Suppressor macrophage treated with lipopolysaccharide for 1 hour (primary cell): ENCODE results near the gene LAMA2.

Source experiments
- DNase-seq, 3 donors: peaks; one replicate each; pipeline ENCODE4 v3.0.0-alpha.2; 2020 to 2022

The LAMA2 gene

DNA sequence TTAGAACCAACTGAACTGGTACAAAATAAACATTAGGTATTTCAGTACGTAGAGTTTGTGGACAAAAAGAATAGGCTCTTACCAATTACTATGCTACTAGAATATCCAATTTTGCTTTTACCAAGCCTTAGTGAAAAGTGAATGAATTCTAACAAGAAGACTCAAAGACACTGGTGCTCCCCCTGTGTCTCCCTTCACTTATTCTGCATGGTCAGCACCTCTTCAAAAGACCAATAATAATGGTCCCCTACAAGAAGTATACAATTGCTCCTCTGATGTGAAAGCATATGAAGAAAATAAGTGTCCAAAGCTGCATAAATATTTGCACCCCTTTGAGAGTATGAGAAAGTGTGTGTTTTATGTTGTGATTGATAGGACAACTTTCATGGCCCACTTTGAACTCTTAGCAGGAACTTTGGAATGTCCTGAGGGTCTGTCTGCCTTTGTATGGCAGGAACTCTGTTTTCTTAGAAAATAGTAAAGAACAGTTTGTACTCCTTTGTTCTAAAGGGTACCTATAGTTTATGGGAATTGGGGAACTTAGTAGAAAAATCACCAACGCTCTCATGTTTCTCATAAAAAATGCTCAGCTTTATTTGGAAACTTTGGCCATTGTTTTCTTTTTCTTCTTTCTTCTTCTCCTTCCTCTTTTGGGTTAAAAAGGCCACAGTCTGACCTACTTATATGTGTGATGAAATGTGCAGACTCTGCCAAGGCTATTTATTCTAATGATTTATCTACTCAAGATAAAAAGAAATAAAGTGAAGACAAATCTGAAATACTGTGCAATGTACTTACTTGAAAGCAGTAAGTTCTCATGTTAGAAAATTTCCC is 352.4 kb downstream of the LAMA2 start:
- DNase-seq, result no peak

DNA sequence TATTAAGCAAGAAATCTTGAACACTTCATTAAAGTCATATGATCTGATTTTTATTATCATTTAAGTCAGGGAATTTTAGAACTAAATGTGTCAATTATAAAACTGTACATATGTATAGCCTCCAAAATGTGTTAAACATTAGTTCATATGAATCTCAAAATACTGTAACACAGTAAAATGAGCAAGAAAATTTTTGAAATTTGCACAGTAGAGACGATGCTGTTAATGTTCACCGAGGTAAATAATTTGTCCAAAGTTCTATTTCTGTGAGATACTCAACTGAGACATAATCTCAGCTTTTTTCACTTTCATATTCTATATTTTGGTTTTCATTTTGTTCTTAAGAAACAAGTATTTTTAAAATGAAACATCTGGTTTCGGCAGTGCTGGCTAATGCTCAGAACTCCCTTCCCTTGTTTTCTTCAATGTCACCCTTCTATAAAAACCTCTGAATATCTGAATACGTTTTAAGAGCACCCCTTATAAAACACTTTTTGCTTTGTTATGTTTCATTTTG is 353.1 kb downstream of the LAMA2 start:
- DNase-seq, result no peak

DNA sequence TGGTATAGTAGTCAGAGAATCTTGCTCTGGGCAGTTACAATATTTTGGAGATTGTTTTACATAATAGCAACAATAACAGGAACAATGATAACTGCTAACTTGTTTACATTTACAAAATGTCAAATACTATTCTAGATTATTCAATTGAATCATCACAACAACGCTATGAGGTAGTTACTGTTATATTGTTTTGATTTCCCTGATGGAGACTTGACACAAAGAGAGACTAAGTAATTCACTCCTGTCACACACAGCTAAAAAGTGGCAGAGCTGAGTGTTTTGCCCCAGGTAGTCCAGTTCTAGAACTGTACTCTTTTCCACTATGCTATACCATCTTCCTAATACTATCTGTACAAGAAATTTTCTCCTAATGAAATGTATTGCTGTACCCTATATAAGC is 356.1 kb downstream of the LAMA2 start:
- DNase-seq, result no peak

DNA sequence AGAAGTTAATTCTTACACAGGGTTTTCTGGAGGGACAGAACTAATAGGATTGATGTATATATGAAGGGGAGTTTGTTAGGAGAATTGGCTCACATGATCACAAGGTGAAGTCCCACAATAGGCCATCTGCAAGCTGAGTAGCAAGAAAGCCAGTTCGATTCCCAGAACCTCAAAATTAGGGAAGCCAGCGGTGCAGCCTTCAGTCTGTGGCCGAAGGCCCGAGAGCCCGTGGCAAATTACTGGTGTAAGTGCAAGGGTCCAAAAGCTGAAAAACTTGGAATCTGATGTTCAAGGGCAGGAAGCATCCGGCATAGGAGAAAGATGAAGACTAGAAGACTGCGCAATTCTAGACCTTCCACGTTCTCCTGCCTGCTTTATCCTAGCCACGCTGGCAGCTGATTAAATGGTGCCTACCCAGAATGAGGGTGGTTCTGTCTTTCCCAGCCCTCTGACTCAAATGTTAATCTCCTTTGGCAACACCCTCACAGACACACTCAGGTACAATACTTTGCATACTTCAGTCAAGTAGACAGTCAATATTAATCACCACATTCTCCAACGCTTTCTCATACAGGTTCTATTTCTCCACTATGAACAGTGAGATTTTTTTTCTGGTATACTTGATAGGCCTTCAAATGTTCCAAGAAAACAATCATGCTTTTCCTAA is 357.0 kb downstream of the LAMA2 start:
- DNase-seq, result no peak

DNA sequence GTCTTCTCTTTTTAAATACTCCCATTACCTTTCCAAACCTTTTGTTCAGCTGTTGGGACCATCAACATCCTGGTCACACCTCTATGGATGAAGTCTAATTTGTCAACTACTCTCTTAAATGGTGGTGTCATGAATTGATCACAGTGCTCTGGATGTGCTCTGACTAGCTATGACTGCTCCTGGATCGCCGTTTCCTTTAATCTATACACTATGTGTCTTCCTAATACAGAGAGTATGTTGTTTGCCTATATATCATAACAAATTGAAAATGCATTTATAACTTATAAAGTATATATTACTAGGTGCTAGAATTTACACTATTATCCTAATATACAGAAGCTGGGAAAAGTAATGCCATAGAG is 357.5 kb downstream of the LAMA2 start:
- DNase-seq, result no peak

DNA sequence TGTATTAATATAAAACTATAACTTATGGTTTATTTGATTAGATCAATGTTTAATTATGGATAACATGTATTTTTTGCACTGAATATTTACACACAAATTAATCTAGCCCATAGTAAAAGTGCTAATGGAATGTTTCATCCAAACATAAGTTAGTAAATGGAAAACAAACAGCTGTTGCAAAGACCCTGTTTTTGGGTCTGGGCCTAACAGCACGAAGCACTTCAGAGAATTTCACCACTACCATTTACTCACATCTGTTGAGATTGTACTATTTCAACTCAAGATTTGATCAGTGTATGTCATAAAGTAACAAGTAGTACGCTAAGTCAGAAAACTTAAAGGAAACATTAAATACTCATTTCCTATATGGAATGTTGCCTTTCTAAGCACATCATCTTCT is 359.6 kb downstream of the LAMA2 start:
- DNase-seq, result no peak

DNA sequence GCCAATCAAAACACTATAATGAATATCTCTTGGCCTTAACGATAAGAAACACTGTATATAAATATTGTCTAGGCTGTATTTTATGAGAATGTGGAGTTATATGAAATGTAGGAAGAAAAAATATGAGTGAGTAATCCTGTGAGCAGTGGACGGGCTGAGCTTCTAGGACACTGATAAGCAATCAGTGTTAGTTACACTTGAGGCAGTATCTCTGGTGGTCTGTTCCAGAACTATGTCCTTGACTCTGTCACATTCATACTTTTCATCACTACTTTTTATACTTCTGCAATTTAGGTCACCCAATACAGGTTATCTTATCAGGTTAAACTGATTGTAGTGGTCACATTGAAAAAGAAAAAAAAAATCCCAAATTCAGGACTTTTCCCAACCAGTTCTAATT is 360.4 kb downstream of the LAMA2 start:
- DNase-seq, result no peak

DNA sequence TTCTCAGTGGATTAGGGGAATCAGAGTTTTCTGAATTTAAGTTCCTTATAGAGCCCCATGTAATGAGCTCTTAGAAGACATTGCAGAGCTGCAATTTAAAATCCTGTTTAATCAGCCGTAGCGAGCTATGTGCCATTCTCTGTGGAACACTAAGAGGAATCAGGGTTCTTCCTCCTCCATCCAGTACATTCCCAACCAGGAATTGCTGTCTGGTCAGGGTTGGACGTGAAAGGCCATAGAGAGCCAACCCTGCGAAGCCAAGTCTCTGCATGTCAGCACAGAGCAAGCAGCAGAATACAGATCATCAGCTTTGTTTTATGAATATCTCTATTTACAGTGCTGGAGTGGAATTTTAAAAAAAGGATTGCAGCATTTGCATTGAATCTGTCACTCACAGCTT is 366.0 kb downstream of the LAMA2 start:
- DNase-seq, result no peak

DNA sequence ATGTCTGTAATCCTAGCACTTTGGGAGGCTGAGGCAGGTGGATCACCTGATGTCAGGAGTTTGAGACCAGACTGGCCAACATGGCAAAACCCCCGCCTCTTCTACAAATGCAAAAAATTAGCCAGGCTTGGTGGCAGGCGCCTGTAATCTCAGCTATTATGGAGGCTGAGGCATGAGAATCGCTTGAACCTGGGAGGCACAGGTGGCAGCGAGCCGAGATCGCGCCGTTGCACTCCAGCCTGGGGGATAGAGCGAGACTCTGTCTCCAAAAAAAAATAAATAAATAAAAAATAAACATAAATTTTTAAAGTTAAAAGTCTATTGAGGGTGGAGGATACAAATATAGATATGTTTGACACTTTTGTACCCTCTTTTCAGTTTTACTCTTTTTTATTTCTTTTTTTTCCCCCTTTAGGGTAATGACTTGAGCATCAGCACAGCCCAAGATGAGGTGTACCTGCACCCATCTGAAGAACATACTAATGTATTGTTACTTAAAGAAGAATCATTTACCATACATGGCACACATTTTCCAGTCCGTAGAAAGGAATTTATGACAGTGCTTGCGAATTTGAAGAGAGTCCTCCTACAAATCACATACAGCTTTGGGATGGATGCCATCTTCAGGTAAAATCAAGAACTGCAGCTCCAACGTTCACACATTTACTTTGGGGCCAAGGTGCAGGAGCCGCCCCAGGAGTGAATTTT is 368.9 kb downstream of the LAMA2 start:
- peak; percentile 47 to 60 (median 56) for DNase-seq

DNA sequence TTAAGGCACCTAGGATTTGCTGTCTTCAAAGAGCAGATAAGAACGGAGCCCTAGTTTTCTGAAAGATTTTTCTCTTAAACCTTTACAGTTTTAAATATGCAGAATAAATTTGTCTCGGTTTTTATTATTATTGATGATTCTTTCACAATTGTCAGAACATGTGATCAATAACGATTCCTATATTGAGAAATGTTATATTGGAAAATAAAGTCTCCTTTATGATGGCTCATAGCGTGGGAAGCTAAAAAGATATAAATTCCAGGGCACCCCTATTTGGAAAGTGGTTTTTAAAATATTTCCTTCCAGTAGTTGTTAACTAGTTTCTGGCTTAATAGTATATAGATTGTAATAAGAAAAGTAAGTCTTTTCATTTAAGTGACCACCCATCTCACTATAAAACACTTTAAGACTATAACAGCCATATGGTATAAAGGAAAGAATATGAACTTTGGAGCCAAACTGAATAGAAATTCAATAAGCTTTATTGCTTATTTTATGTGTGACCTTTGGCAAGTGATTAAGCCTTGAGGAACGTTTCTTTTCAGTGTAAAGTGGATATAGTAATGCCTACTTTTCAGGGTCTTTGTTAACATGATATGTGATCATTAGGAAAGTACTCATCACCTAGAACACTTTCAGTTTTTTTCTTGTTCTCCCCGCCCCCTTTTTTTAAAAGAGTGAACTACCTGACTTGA is 369.6 kb downstream of the LAMA2 start:
- no peak for DNase-seq

DNA sequence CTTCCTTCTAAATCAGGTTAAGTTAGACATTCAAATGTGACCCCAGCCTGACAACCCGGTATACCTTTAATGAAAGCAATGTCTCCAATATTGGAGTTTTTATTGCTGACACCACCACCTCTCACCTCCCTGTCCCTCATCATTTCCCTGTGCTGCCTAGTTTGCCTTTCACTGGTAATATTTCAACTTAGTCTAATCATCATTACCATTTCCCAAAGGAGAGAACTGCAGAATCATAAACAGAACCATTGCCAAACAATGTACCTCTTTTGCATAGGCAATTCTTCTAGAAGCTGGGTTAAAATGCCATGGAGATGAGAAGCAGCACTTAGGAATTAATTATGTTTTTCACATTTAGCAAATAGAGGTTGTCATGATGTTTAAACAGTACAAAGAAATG is 370.3 kb downstream of the LAMA2 start:
- DNase-seq, result no peak

DNA sequence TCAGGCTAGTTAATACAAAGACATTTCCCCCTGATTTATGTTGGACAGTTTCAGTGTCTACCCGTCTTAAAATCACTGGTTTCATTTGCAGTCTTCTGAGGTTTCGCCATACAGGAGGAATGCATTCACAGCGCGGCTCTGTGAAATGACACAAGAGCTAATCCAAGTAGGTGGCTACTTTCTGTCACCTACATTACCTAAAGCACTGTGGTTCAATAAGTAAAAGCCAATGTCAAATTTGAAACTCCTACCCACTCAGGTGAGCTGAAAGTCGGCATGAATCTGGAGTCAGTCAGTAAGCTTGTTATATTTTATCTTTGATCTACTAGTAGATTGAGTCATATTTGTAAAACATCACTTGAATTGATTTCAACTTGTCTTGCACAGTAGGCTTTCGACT is 370.8 kb downstream of the LAMA2 start:
- no peak for DNase-seq

DNA sequence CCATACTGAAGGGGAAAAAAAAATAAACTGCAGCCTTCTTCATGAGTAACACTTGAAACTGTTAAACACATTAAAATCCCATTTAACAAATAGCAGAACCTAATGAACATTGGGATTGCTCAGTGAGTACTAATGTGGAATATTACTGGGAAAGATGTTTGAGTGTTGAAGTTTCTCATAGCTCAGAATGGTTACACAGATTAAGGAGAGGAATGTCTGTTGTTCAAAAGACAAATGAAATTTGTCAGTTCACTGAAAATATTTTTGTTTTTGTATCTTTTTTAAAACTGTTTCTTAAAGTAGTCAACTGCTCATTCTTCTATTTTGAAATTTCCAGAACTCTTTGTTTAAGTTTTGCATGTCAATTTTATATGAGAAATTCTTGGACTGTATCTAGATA is 374.3 kb downstream of the LAMA2 start:
- no peak for DNase-seq

DNA sequence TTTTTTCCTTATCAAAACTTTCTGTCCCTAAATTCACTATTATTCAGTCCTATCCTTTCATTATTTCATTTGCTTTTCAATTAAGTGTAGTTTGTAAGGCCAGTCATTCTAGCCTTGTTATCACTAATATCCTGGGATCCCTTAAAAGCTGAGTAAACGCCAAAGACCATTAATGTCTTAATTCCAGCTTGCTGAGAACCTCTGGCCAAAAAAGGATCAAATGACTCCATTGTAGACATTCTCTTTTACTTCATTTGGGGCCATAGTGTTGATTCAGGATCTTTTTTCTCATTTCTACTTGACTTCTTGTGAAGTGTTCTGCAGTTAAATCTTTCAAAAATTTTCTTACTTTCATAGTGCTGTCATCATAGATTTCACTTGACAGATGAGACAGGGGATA is 379.7 kb downstream of the LAMA2 start:
- DNase-seq, result no peak

DNA sequence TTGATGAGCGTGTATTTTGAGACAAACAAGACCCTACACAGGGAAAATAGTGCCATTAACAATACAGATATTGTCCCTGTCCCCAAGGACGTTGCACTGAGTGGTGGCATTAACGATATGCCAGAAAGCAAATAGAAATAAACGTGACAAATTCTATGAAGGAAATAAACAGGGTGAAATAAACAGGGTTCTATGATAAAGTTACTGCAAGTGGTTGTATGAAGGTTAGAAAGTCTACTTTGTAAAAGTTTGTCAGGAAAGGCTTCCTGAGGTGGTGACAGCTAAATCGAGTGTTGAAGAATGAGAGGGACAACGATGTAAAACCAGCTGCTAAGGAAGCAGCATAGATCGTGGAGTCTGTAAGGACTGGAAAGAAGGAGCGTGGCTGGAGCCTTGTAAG is 380.2 kb downstream of the LAMA2 start:
- no peak for DNase-seq

DNA sequence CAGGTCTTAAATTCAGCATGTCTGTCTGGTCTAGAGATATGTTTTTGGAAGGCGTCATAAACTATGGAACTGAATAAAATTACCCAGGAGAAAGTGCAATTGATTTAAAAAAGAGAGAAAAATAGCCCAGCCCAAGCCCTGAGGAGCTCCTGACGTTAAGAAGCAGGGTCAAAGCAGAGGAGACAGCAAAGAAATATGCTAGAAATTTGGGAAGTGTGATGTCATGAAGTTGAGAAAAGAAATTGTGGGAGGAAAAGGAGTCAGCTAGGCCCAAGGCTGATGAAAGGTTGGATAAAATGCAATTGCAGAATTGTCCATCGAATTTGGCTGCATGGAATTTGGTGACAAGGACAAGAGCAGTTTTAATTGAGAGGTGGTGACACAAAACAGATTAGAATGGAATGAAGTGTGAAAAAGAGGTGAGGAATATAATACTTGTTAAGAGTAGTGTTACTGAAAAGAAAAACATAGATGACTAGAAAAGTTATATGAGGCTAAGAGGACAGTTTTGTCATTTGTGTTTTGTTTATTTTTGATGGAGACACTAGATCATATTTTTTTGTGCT is 381.6 kb downstream of the LAMA2 start:
- DNase-seq, result no peak

DNA sequence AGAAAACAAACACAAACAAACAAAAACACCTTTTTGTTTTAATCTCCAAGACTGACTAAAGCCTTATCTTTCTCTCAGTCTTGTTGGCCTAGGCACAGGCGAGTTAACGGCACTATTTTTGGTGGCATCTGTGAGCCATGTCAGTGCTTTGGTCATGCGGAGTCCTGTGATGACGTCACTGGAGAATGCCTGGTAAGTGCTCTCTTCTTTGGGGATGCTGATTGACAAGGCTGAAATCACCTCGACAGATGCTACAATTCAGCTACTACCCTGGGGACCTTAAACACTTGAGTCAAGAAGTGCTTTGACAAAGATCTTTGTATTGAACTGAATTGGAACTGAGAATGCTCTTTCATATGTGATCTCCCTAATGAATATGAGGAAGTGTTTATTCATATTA is 384.1 kb downstream of the LAMA2 start:
- DNase-seq, result no peak

DNA sequence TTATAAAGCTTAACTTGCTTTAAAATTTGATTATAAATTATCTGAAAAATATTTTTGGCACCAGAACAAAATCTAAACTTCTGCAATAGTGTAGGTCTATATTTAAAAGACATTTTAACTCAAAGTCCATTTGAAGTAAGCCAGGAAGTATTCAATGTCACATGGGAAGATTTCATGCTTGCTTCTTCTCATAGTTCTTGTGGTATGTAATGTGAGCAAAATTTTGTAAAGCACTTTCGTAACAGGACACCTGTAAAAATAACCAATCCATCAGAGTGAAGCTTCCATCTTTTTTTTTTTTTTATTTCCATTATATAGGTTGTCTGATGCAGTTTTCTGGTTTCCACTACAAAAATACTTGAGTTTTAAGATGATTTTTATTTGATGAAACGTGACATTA is 386.1 kb downstream of the LAMA2 start:
- DNase-seq, result no peak

DNA sequence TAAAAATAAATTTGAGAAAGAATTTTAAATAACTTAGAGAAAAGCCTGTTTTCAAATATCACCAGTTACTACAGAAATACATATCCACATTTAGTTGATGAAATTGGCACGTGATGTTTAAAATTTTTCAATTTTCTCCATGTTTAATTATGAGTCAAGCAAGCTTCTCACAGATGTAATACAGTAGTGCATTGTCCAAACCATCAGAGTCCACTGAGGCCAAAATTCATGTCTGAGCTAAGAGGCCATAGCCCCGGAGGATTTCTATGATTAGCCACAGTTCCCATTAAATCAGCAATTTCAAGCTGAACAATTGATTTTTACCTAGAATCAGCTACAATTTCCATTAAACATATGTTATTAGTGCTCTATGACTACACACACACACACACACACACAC is 387.0 kb downstream of the LAMA2 start:
- DNase-seq, result no peak

DNA sequence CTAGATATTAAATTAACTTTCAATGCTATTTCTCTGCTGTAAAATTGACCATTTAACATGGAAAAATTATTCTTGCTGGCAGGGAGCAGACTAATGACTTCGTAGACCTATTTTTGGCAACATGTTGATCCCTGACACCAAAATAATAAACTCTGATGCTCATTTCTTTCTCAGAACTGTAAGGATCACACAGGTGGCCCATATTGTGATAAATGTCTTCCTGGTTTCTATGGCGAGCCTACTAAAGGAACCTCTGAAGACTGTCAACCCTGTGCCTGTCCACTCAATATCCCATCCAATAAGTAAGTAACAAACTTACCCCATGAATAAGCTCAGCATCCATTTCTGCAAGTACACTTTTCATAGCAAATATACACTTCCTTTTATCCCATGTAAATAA is 387.5 kb downstream of the LAMA2 start:
- DNase-seq, result no peak

DNA sequence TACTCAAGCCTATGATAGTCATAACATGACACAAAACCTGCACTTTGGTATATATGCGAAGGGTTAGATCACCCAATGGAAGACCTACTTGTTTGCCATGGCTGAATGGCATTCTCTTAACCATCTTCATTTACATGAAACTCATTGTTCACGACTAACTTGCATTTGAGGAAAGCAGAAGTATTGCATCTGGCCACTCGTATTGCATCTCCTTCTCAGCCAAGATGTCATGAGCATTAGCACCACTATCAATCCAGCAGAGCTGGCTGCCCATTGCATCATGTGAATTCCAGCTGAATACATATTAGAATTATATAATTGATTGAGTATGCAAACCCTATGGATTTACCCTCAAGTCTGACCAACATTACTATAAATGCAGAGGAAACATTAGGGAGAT is 390.2 kb downstream of the LAMA2 start:
- DNase-seq, result no peak

DNA sequence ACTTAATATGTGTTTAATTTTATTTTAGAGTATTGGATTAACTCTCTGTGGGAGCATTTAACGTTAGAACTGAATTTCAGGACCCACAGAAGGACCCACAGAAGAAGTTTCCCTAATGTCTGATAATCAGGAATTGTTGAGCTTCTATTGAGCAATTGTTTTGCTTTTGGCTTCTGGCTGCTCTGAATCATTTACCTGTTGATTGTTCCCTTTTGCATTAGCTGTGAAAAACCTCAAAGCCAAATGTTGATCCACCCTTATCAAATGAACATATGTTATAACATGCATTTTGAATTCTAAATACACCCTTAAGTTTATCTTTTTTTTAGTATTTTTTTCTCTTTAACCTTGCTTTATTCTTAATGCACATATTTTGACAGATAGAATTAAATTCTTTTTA is 393.5 kb downstream of the LAMA2 start:
- no peak for DNase-seq

DNA sequence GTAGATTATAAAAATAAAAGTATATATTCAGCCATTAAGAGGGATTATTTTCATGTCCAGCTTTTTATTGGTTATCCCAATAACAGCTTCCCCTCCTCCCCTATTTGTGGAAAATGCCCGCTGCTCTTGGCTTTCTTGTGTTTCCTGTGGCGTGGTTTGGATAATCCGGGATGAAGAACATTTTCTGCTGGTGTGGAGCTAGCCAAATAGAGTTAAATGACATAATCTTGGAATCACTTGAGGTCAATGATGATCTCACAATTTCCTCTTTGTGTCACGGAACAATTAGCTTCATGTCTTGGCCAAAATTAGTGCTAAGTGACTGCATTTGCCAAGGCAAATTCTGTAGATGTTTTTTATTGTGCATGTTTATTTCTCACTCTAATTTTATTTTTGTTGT is 394.0 kb downstream of the LAMA2 start:
- DNase-seq, result no peak
